HG03097 (cell line): ENCODE data around the gene SPRR1A.
"Not testable (repeated sequence)": the region's sequence is repeated elsewhere in the genome, so short reads cannot be mapped to it uniquely, and the experiment has no call there.

Experiments
- ATAC-seq: cut with Tn5 transposase; IDR thresholded peaks from one replicate; pipeline ENCODE4 v1.9.1; 2021; ENCODE audit not compliant: unreplicated experiment, low FRiP score

SPRR1A gene

GRCh38 chr1:152972196-152972886 lies 11.5 kb upstream of the SPRR1A start:
- no peak for ATAC-seq

- no peak for ATAC-seq
Measured at GRCh38 chr1:152976688-152977087, 7.2 kb upstream of the SPRR1A start.

- no peak for ATAC-seq
Measured at GRCh38 chr1:152977614-152978013, 6.3 kb upstream of the SPRR1A start.

- ATAC-seq: no peak
Measured at GRCh38 chr1:152980676-152981075, 3.2 kb upstream of the SPRR1A start.

- no peak for ATAC-seq
Measured at GRCh38 chr1:152981146-152981871, 2.6 kb upstream of the SPRR1A start.

GRCh38 chr1:152982076-152982475 lies 1.8 kb upstream of the SPRR1A start:
- ATAC-seq: no peak

GRCh38 chr1:152983234-152983633 lies 647 bp upstream of the SPRR1A start:
- no peak for ATAC-seq

GRCh38 chr1:152986578-152986977 lies 2.7 kb downstream of the SPRR1A start:
- ATAC-seq: no peak

GRCh38 chr1:152993186-152993585 lies 9.3 kb downstream of the SPRR1A start:
- ATAC-seq: no peak

- no peak for ATAC-seq
Measured at GRCh38 chr1:152995842-152996241, 12.0 kb downstream of the SPRR1A start.

- ATAC-seq: no peak
Measured at GRCh38 chr1:152996633-152997400, 12.9 kb downstream of the SPRR1A start.

GRCh38 chr1:152997901-152998300 lies 14.0 kb downstream of the SPRR1A start:
- ATAC-seq: no peak

- ATAC-seq: no peak
Measured at GRCh38 chr1:152998476-152998875, 14.6 kb downstream of the SPRR1A start.

GRCh38 chr1:152999818-153000217 lies 15.9 kb downstream of the SPRR1A start:
- ATAC-seq: no peak

- ATAC-seq: no peak
Measured at GRCh38 chr1:153000294-153000693, 16.4 kb downstream of the SPRR1A start.

GRCh38 chr1:153001382-153001781 lies 17.5 kb downstream of the SPRR1A start, which contains the start of gene SPRR3:
Gene SPRR3, plus strand, starts transcription at chr1:153001749. Its CDS starts 1,272 bp downstream, at chr1:153003021.
- no peak for ATAC-seq

GRCh38 chr1:153011235-153011758 lies 27.4 kb downstream of the SPRR1A start:
- not testable (repeated sequence) for ATAC-seq

- ATAC-seq: not testable (repeated sequence)
Measured at GRCh38 chr1:153021829-153022228, 37.9 kb downstream of the SPRR1A start.

GRCh38 chr1:153022340-153022739 lies 38.5 kb downstream of the SPRR1A start:
- not testable (repeated sequence) for ATAC-seq

GRCh38 chr1:153023109-153023508 lies 39.2 kb downstream of the SPRR1A start:
- ATAC-seq: no peak

- ATAC-seq: no peak
Measured at GRCh38 chr1:153024413-153024812, 40.5 kb downstream of the SPRR1A start.
